SKM-1 treated with dmso at 0.1 percent for 144 hours (cell line): ENCODE data around the gene MYBPC3.

Experiments
- DNase-seq: peaks from one replicate; lab custom pipeline; 2025; ENCODE audit not compliant: unreplicated experiment; lab: John Stamatoyannopoulos, UW

The MYBPC3 gene

DNA sequence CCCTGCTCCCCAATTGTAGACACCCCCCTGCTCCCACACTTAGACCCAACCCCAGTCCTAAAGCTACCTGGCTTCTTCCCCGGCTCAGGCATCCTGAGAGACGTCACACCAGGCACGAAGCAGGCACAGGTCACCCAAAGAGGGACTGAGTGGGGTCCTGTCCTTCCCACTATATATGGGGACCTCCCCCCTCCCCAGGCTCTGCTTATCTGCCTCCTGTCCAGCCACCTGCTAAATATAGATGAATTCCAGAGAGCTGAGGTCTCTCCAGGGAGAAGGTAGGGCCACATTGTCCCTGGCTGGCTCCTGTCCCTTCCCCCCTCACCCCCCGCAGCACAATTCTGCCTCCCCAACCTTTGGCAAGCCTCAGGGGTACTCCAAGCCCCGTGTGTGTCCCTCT is at the start of gene MYBPC3:
TSS of gene MYBPC3 (minus strand) at position 147 of the 400 bp plus-strand sequence. CDS start at position 92, 55 bp downstream.
- no peak for DNase-seq

DNA sequence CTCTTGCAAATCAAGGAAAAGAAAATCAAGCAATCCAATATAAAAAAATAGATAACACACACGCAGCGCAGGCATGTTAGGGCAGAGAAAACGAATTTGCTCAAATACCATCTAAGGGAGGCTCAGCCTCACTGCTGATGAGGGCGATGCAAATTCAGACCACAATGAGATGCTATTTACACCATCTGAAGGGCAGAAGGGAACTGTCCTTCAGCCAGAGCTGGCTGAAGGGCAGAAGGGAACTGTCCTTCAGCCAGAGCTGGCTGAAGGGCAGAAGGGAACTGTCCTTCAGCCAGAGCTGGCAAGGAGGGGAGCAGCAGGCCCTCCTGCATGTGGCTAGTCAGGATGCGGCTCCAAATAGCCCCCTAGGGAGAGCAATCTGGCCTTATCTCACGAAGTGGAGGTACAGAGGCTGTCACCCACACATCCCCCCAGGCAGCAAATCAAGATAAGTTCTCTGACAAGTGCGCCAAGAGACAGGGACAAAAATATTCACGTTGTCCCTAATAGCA is 48.3 kb upstream of the MYBPC3 start:
- DNase-seq, result no peak

DNA sequence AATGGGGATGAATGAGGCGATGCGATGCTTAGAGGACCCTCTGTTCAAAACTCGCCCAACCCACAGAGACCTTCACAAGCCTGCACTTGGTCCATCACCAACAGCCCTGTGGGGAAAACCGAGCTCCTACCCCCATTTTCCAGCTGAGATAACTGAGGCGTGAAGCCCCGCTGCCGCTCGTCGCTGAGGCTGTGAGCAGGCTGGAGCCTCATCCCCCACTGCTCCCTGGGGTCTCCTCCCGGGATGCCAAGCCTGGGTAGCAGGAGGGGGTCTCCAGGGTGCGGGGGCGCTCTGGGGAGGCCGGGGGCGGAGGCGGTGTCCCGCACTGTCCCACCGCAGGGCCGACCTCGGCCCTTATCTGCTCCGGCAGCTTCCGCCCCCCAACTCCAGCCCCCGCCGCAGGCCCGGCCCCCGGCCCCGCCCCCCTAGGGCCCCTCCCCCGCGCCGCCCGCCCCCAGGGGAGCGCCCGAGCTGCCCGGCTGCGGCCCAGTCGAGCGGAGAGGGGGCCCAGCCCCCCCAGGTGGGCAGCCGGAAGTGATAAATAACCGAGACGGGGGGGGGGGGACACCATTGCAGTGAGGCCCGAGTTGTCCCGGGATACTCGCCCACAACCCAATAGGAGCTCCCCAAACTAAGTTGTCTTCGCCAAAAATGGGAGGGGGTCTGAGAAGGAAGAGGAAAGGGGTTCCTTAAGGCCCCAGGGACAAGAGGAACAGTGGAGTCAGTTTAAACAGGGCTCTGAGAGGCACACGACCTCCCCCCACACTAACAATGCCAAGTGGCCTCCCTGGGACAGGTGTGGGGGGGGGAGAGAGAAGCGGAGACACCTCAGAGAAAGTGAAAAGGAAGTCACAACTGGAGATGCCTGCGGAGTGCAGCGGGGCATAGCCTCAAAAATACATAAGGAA is 47.6 kb upstream of the MYBPC3 start:
- no peak for DNase-seq

DNA sequence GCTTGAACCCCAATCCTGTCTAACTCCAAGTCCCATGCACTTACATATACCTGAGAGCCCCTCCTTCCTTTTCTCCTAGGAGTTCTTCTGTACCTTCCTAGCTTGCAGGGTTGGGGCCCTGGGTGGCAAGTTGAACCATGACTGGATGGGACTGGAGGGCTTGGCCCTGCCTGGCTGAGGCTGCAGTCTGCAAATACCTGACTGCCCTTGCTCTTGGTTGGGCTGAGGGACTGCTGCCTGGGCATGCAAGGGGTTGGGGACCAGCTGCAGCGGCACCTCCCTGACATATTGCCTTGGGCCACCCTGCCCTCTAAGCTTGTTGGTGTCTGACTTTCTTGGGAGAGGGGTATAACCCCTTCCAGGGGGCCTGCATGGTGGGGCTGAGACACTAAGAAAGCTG is 46.0 kb upstream of the MYBPC3 start:
- no peak for DNase-seq

DNA sequence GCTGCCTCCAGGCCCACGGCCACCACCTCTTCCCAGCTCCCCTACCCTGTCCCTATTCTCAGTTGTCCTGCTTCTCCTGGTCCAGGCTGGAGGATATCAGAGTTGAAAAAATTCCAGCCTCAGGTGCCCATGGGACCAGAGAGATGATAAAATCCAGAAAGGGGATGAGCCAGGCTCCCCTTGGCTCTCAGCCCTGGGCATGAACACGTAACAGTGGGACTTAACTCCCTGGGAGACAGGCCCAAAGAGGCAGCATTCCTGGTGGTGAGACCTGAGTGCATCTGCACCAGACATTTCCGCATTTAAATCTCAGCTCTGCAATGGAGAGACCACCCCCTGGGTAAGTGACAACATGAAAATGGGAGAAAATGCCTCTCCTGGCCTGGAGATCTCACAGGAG is 45.5 kb upstream of the MYBPC3 start:
- DNase-seq, result no peak

DNA sequence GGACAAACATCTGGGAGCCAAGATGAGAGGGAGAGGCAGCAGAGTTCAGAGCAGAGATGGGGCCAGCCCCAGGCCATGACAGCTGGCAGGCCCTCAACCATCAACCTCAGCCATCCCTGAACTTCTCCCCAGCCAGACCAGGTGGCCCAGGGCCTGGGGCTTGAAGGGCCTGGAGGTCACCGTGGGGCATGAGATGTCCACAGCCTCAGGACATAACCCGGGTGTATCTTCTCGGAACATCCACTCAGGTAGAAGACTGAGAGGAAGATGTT is 43.5 kb upstream of the MYBPC3 start:
- no peak for DNase-seq

DNA sequence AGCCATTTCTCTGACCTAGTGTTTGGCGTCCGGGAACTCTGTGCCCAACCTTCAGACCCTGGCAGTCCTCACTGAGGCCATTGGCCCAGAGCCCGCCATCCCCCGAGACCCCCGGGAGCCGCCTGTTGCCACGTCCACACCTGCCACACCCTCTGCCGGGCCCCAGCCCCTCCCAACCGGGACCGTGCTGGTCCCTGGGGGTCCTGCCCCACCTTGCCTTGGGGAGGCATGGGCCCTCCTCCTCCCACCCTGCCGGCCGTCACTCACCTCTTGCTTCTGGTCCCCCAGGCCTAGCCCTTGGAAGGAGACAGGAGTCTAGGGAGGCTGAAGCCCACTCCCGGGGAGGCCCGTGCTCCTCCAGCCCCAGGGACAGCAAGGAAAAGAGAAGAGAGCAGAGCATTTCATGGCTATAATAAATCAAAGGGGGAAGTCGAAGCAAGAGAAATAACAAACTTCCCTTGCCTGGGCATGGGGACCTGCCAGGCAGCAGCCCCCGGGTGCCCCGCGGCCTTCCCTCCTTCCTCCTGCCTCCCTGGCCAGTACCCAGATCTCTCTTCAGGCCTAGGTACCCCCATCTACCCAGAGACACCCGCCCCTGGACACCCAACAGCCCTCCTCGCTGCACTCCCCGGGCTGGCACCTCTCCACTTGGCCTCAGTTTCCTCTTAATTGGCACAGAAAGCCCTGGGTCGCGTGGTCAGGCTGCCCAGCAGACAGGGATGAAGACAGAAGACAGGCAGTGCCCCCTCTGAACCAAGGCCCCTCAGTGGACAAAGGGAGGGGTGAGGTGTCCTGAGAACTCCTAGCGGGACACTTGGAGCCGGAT is 42.9 kb upstream of the MYBPC3 start:
- no peak for DNase-seq

DNA sequence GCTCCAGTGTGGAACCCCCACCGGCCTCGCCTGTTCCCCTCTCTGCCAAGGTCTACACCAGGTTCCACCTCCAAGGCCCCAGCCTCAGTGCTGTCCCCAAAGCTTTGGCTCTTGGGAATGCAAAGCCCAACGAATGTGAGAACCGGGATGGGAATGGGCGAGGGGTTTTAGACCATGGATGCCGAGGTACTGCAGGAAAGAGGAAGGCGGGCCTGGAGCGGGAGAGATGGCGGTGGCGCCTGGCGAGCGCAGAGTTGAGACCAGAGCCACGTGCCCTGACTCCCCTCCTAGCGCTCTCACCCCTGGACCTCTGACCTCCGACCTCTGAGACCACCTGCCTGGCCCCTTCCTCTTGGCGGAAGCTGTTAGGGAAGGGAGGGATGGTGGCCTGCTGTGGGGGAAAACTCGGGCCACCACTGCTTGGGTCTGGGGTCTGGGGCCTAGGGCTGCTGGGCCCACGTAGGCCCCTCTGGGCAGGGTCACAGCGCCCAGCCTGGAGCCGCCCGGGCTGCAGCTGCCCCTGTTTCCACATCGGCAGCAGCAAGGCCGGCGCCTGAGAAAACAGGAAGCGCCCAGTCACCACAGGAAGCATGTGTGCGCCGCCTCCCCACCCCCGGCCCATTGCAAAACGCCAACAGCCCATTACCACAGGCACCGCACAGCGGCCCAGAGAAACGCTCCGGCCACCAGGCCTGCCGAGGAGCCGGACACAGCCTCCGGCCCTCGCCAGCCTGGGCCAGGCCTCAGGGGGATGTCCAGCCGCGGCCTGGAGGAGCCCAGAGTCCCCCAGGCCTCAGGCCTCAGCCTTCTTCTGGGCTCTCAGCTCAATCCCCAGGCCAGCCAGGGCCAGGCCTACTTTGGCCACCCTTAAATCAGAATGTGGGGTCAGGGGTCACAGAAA is 42.1 kb upstream of the MYBPC3 start:
- peak; percentile 79 for DNase-seq

DNA sequence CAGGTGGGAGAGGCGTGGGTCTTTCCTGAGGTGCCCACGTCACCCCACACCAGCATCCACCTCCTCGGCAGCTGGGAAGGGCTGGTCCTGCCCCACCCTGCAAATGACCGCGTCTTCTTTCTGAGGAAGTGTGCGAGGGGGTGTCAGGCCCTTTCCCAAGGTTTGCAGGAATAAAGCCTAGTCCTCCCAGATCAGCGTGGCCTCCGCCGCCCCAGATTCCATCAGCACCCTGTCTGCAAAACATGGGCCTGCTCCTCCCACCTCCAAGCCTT is 41.5 kb upstream of the MYBPC3 start:
- DNase-seq, result no peak

DNA sequence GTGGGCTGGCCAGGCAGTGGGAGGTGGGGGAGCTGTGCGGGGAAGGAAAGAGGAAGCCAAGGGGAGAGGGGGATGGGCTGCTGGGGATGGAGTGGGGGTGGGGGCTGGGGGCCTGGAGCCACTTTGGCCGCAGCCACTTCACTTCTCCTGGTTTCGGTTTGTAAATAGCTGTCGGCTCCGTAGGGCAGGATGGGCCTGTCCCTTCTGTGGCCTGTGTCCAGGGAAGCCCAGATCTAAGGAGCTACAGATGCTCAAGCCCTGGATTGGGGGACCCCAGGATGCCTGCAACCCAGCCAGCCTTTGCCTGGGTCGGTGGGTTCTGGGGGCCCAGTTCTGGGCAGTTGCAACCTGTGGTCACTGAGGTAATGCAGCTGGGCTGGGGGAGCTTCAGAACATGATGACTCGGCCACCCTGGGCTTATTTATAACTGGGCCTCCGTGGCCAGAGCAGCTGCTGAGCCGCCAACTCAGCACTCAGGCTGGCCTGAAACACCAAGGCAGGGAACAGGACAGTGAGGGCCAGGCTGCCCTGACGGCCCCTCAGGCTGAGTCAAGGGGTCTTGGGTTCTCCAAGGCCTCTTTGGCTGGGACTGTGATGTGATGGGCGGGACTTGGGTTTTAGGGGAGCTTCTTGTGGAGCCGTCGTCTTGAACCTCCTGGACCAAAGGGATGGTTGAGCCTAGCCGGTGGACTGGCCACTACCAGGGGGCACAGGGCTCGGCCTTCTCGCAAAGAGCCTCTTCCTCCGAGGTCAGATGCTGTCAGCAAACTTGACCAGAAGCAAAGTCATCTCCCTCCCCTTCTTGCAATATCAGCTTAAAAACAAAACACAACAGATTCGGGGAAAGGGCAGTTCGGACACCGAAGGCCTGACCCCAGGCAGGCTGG is 40.9 kb upstream of the MYBPC3 start:
- peak; percentile 73 for DNase-seq

DNA sequence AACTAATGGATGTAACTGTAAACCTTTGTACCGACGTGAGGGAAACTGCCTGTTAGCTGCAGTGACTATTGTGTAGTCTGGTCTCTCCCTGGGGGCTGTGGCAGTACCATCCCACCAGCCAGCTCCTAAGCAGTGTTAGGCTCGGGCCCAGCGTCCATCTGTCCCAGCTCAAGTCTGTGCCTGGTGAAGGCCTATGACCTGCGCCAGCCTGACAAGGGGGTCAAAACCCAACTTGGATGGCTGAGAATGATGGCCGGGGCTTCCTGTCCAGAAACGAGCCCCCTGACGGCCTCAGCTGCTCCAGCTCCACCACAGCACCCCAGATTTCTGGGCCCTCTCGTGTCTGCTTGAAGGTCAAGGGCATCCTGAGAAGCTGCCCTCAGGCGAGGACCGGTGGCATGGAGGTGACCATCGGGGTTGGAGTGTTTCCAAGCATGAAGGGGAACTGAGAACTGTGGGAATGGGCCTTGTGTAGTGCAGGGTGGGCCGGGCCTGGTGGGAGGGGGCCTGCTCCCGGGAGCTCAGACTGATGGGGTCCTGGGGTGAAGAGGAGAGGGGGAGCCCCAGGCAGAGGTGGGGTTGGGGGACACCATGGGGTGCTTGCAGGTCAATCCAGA is 40.2 kb upstream of the MYBPC3 start:
- DNase-seq, result no peak

DNA sequence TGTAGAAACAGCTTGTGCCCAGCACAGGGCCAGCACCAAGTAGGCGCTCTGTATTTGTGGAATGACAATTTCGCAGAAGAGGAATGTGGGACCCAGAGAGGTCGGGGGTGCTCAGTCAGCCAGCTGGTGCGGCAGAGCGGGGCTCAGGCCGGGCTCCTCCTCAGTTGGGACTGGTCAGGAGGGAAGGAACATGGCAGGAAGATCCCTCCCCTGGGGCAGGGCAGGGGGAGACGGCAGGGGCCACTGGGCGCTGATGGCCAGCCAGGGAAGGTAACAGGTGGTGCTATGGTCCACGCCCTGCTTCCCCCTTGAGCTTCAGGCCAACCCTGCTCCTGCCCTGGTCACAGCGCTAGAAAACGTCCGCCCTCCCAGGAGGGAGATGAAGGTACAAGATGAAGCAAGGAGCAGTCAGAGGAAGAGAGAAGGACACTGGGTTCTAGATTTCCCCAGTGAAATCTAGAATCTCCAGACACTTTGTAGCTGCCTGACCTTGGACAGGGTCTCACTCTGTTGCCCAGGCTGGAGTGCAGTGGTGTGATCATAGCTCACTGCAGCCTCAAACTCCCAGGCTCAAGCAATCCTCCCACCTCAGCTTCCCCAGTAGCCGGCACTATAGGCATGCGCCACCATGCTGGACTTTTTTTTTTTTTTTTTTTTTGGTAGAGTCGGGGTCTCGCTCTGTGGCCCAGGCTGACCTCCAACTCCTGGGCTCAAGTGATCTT is 39.4 kb upstream of the MYBPC3 start:
- no peak for DNase-seq

DNA sequence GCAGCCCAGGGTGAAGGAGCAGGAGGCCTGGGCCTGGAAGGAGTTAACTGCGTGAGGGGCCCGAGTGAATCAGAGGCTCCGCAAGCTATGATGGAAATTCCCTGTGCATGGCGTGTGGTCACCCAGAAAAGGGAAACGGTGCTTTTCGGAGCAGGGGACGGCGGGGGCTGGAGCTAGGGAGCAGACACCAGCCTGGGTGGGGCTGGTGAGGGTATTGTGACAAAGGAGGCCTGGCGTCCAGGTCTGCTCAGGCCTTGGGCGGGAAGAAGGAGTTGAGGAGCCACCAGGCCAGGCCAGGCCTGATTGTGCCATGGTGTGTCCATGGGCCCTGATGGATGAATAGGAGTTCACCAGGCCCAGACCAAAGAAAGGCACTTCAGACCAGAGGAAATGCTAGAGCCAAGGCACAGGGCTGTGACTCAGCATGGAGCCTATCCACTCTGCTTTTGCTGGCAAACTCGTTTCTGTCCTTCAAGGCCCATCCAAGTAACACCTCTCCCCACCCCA is 38.6 kb upstream of the MYBPC3 start:
- peak; percentile 61 for DNase-seq

DNA sequence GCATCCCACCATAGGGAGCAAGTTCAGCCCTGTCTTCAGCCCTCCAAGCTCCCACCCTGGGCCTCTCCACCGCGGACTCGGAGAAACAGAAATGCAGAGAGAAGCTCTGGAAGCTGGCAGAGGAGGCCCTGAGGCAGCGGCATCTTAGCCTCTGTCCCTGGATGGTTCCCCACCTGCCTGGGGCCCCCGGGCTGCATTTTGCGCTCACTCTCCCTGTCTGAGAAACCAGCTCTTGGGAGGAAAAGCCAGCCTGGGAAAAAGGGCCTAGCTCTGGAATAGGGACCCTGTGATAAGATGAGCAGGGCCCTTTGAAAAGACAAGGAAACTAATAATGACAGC is 37.9 kb upstream of the MYBPC3 start:
- no peak for DNase-seq

DNA sequence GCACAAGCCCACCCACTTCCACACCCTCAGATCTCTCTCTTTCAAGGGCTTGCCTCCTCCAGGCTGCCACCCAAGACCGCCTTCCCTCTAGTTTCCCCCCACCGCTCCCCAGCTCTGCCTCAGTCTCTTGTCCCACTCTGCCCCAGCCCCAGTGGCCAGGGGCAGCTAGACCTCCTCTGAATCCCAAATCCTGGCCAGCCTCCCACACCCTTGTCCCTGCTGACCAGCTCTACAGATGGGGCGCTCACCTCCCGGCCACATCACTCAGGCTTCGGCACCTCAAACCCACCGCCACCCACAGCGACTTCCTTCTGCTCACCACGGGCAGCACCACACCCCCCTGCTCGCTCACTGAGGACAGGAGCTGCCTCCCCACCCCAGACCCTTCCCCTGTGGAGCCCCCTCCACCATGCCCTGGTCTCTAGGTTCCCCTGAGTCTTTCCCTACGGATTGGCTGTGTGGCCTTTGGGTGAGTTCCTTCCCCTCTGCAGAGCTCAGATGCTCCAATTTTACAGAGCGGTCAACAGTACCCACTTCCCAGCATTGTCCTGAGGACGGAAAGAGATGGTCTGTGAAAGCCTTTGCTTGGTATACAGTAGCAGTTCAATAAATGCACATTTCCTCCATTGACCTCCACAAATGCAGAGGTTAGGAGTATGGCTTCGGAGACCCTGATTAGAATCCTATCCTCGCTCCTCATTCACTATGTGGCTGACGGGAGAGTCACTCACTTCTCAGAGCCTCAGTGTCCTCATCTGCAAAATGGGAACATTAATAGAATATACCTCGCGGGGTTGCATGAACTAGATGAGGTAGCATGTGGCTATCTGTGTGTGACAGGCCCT is 37.3 kb upstream of the MYBPC3 start:
- no peak for DNase-seq

DNA sequence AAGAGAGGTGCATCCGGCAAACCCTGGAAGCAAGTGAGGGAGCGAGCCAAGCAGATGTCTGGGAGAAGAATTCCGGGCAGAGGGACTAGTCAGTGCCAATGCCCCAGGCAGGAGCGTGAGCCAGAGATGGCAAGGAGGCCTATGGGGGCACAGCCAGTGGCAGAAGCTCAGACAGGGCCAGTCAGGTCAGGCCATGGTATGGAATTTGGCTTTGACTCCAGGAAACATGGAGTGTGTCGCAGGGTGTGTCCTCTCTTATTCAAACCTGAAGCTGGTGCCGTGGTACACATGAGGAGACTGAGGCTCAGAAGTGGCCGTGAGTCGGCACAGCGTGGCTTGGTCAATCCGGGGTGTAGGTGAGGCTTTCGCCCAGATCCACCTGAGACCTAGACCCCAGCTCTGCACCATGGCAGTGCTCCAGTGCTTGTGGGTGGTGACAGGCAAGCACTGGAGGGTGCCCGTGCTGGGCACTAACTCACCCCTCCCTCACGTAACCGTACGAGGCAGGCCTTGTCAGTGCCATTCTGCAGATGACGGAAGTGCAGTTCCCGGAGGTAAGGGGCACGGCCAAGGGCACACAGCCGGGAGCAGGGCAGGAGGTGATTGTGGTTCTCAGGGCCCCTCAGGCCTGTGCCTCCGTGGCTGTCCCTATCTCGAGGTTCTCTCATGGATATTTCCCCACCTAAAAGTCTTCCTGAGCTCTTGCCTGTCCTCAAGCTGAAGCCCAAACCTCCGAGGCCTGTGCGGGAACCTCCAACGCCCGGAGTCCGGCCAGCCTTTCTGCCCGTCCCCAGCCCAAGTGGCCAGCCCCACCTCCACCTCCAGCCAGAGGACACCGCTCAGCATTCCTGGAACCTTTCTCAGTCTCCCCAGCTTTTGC is 36.4 kb upstream of the MYBPC3 start:
- no peak for DNase-seq

DNA sequence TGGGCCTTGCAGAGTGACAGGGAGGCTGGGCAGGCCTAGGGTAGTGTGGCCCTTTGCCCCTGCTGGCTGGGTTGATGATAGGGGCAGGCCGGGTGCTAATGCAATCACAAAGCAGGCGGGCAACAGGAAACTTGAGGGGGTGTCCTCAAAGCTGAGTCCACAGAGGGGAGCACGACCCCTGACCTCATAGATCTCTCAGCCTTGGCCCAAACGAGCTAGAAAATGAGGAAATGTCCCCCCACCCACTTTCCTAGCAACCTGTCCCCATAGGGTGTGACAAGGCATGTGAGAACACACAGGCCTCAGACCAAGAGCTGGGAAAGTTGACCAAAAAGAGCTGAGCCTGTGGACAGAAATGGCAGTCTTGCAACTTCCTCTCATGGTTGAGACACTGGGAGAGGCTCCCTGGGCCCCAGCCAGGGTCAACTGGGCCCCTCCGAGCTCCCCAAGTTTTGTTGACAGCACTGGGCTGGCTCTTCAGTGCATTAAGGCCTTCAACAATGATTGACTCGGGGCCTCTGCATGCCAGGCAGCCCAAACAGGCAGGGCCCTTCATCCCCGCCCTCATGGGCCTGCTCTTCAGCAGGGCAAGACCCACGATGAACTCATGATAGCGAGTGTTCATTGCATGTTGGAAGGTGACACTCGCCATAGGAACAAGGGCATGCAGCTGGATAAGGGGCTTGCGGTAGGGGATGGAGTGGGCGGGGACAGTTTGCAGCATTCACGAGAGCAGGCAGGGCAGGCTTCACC is 35.6 kb upstream of the MYBPC3 start:
- peak; percentile 98 for DNase-seq
